GM12878 (cell line): Measurements from ENCODE around the gene CCL23. TPM values are rescaled to one million over a fixed set of nuclear protein-coding genes. Genes with fewer than 3 reads are reported as not detected.

Source experiments
- ATAC-seq: fragments of 200-7000 bp; cut with Tn5 transposase; 3 replicates; pipeline ENCODE4 v1.9.1; 2020; ENCODE audit warnings: mild to moderate bottlenecking, moderate library complexity
- Bru-seq: library from RNA; stranded (reverse); fragments of 400-500 nt; gene quantifications from one replicate; lab custom pipeline; 2021; lab: Mats Ljungman, UMichigan
- BruChase-seq, 2 experiments: library from RNA; stranded (reverse); fragments of 400-500 nt; gene quantifications; one replicate each; lab custom pipeline; 2021; lab: Mats Ljungman, UMichigan
- BruUV-seq: library from RNA; stranded (reverse); fragments of 400-500 nt; replicated peaks from 2 replicates; lab custom pipeline; 2021; lab: Mats Ljungman, UMichigan
- CTCF ChIA-PET: fragments of 300-600 bp; sonication (Branson Sonifier 250); formaldehyde crosslinking; extraction: SDS; loops from one replicate; lab custom pipeline; 2021; ENCODE audit warnings: inconsistent platforms; lab: Yijun Ruan, JAX
- POLR2A ChIA-PET: fragments of 350-600 bp; formaldehyde crosslinking; extraction: SDS; loops from one replicate; lab custom pipeline; 2021; ENCODE audit warnings: inconsistent platforms; lab: Charles Lee
- RAD21 ChIA-PET: fragments of 300-600 bp; sonication (Branson Sonifier 250); formaldehyde crosslinking; loops from one replicate; lab custom pipeline; 2023; ENCODE audit warnings: antibody characterized with exemption; ENCODE audit not compliant: unreplicated experiment; lab: Charles Lee
- SMC1A ChIA-PET: fragments of 300-600 bp; sonication (Branson Sonifier 250); formaldehyde crosslinking; loops from one replicate; lab custom pipeline; 2023; ENCODE audit not compliant: unreplicated experiment, uncharacterized antibody; lab: Charles Lee
- DNase-seq: peaks from one replicate; pipeline ENCODE4 v3.0.0-alpha.2; 2011; ENCODE audit warnings: low read depth, low spot score
- FAIRE-seq: peaks from 3 replicates; lab custom pipeline; 2011; peaks lifted over from hg19 to GRCh38; lab: Jason Lieb, UNC
- H2AFZ ChIP-seq: 2 replicates; pipeline ENCODE4 v1.6.0; 2011; ENCODE audit warnings: low read depth, low read length, control low read depth; ENCODE audit not compliant: control insufficient read depth
- H3K27ac ChIP-seq: 2 replicates; pipeline ENCODE4 v1.5.1; 2011; ENCODE audit warnings: control low read depth; ENCODE audit not compliant: control insufficient read depth, insufficient read depth
- H3K27me3 ChIP-seq, 2 experiments: replicated peaks in 1 of 2; 2 replicates each; pipeline versions ENCODE4 v1.6.0 to v1.6.1; 2011; ENCODE audit warnings: low read length in 1 of 2; ENCODE audit not compliant: control insufficient read depth in 2 of 2, insufficient read depth in 2 of 2
- H3K36me3 ChIP-seq, 2 experiments: 2 replicates each; pipeline ENCODE4 v1.5.1; 2011; ENCODE audit warnings: low read length in 1 of 2; ENCODE audit not compliant: control insufficient read depth in 2 of 2, insufficient read depth in 2 of 2
- H3K4me1 ChIP-seq: 2 replicates; pipeline ENCODE4 v1.6.1; 2011; ENCODE audit warnings: mild to moderate bottlenecking, low read length, moderate library complexity, mixed read lengths; ENCODE audit not compliant: control insufficient read depth, insufficient read depth
- H3K4me2 ChIP-seq: 2 replicates; pipeline ENCODE4 v1.6.0; 2011; ENCODE audit warnings: control low read depth; ENCODE audit not compliant: control insufficient read depth, insufficient read depth
- H3K4me3 ChIP-seq: fragments of 200-600 bp; sonication (generic); 2 replicates; pipeline ENCODE4 v1.5.1; 2016
- H3K79me2 ChIP-seq: 2 replicates; pipeline ENCODE4 v1.6.0; 2011; ENCODE audit warnings: low read length; ENCODE audit not compliant: control insufficient read depth, insufficient read depth
- H3K9ac ChIP-seq: 2 replicates; pipeline ENCODE4 v1.8.0; 2011; ENCODE audit warnings: low read length, control low read depth, mixed read lengths; ENCODE audit not compliant: control insufficient read depth, insufficient read depth
- H3K9me3 ChIP-seq: replicated peaks from 3 replicates; pipeline ENCODE4 v1.5.1; 2011; ENCODE audit warnings: mild to moderate bottlenecking, low read length; ENCODE audit not compliant: control insufficient read depth, insufficient read depth
- H4K20me1 ChIP-seq: 2 replicates; pipeline ENCODE4 v1.6.0; 2011; ENCODE audit not compliant: control insufficient read depth, insufficient read depth
- NR2F1 ChIP-seq: fragments of 450-650 bp; conservative IDR thresholded peaks from 2 replicates; pipeline ENCODE4 v1.6.1; 2017; ENCODE audit warnings: mild to moderate bottlenecking
- SUZ12 ChIP-seq: fragments of 200-600 bp; sonication (generic); IDR thresholded peaks from one replicate; pipeline ENCODE4 v1.6.1; 2018; ENCODE audit warnings: antibody characterized with exemption, mild to moderate bottlenecking; ENCODE audit not compliant: unreplicated experiment
- WGBS: methylation state at CpG from one replicate; pipeline ENCODE4 v1.1.6; 2016; ENCODE audit warnings: low lambda C conversion rate; ENCODE audit not compliant: insufficient replicate concordance, insufficient coverage; ENCODE audit errors: missing lambda C conversion rate; 5-methylcytosine and 5-hydroxymethylcytosine counted together
- in situ Hi-C: fragments of 300-500 bp; cut with MboI; formaldehyde crosslinking; loops from 9 replicates; pipeline ENCODE4 v1.14.3; 2018; ENCODE audit warnings: mixed read lengths
- intact Hi-C: fragments of 100-400 bp; cut with micrococcal nuclease; formaldehyde crosslinking; loops from one replicate; pipeline ENCODE4 v1.14.2; 2022; ENCODE audit not compliant: unreplicated experiment
- long read RNA-seq, 2 experiments: library from polyadenylated mRNA; unstranded; transcript quantifications; one replicate each; pipeline ENCODE4 v2.0.0, GENCODE V29; 2019 to 2020
- polyA minus RNA-seq, 3 experiments: library from RNA; depleted of rRNA, polyadenylated mRNA; stranded (reverse); fragments of >200 nt; gene quantifications; 2 replicates each; pipeline ENCODE4 v1.2.3, GENCODE V29; 2011
- polyA plus RNA-seq, 11 experiments: library from polyadenylated mRNA; depleted of rRNA in 4 of 11; unstranded in 6 of 11; stranded (reverse) in 5 of 11; fragments of >200 nt; fragmentation: Nextera tagmentation in 4 of 11; fragmentation: Illumina TruSeq in 1 of 11; extraction: Ambion mirVana in 4 of 11; extraction: Trizol in 1 of 11; gene quantifications; 1 replicate in 1 of 11; 2 replicates in 10 of 11; pipeline versions ENCODE4 v1.2.1 to v1.2.3, GENCODE V29; 2011 to 2016; ENCODE audit warnings: inconsistent platforms in 2 of 11, missing spikeins in 2 of 11, low read depth in 1 of 11
- total RNA-seq, 4 experiments: library from RNA; depleted of rRNA in 3 of 4; stranded (reverse); fragments of >200 nt in 3 of 4; fragmentation: Illumina TruSeq in 1 of 4; extraction: Trizol in 1 of 4; gene quantifications; 2 replicates each; pipeline versions ENCODE4 v1.2.1 to v1.2.3, GENCODE V29; 2013 to 2021

CCL23 gene, protein sequence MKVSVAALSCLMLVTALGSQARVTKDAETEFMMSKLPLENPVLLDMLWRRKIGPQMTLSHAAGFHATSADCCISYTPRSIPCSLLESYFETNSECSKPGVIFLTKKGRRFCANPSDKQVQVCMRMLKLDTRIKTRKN
- not detected in 2 replicates for total RNA-seq (2013; cell fraction: nucleolus; rRNA removed)
- total RNA-seq (2014; rRNA removed) (0.22 and 0.40 TPM in 2 replicates), total RNA-seq (2014; rRNA removed; fragmentation: Illumina TruSeq; extraction: Trizol) (not detected in 2 replicates), total RNA-seq (2021) (not detected in 2 replicates), polyA plus RNA-seq (2011; rRNA removed) (0.62 and 1.0 TPM in 2 replicates), polyA plus RNA-seq (2014; fragmentation: Illumina TruSeq; extraction: Trizol) (0.15 TPM in 1 of 2 replicates, not detected in the other), polyA plus RNA-seq (2014; fragmentation: Nextera tagmentation; extraction: Ambion mirVana) (under 1 TPM in 1 of 2 experiments, not detected in 1; 0.42 TPM), polyA plus RNA-seq (2014; rRNA removed) (0.18 TPM in 1 of 2 replicates, not detected in the other), polyA plus RNA-seq (2016; fragmentation: Nextera tagmentation; extraction: Ambion mirVana) (not detected), polyA minus RNA-seq (2011; rRNA and poly(A)+ RNA removed) (0.80 TPM in 1 of 2 replicates, not detected in the other), Bru-seq, nascent RNA (not detected), BruChase-seq, experiment 1, labeled RNA remaining after a 6-hour chase (not detected), BruChase-seq, experiment 2, labeled RNA remaining after a 2-hour chase (not detected)
- polyA plus RNA-seq (2011; ENCODE audit: low read depth), result not detected
- 1.0 and 2.2 TPM in 2 replicates for polyA plus RNA-seq (2011; cell fraction: cytosol; rRNA removed)
- polyA plus RNA-seq (2011; cell fraction: nucleus; rRNA removed), result 0.58 TPM in 1 of 2 replicates, not detected in the other
- polyA plus RNA-seq (2012), result not detected in 2 replicates
- polyA minus RNA-seq (2011; cell fraction: cytosol; rRNA and poly(A)+ RNA removed), result not detected in 2 replicates
- polyA minus RNA-seq (2011; cell fraction: nucleus; rRNA and poly(A)+ RNA removed), result not detected in 2 replicates
- long read RNA-seq, experiment 1, result 0 reads
- long read RNA-seq, experiment 2, result 0 reads

DNA sequence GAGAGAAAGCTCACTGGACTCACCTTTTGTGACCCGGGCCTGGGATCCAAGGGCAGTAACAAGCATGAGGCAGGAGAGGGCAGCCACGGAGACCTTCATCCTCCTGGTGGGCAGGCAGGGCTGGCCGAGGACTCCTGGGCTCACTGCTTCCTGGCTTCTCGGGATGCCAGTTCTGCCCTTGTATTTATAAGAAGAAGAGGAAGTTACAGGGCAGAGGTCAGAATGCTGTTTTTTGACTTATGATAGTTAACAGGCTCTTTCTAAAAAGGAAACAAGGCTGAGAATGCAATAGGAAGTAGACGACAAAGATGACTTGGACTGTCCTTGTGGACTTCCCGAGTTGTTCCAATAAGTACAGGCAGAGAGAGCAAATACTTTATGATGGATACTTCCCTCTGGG is at the start of gene CCL23:
Gene CCL23 (minus strand): TSS at position 174 of the 400 bp plus-strand sequence. CDS start 75 bp downstream, at position 99.
- H3K4me2 ChIP-seq, result no peak within 1 kb of the TSS
- ATAC-seq (no peak), FAIRE-seq (no peak), DNase-seq (no peak)
- RAD21 ChIA-PET, result interaction anchor here (1.3 kb wide), 1 partner anchor 56 kb away, joined by 8 read pairs; no protein-coding TSS in a partner anchor
- intact Hi-C loops (no loop called here), in situ Hi-C loops (no loop called here)
- SMC1A ChIA-PET, result interaction anchor here (0.9 to 2.0 kb wide), 9 partner anchors 8 to 115 kb away, joined by 3 to 7 read pairs (median 4); no protein-coding TSS in a partner anchor
- CTCF ChIA-PET, result interaction anchor here (0.5 to 1.8 kb wide), 4 partner anchors 12 to 1640 kb away, joined by 3 to 6 read pairs (median 5); no protein-coding TSS in a partner anchor
- no peak within 1 kb of the TSS for H3K27ac ChIP-seq
- H3K9ac ChIP-seq, result no peak within 1 kb of the TSS
- no peaks in the 10 kb centered on the region; a peak in 1 of 4 replicates for H3K27me3 ChIP-seq
- no peaks in the 10 kb centered on the region for H3K79me2 ChIP-seq
- no peaks in the 10 kb centered on the region for H3K36me3 ChIP-seq
- no peaks in the 10 kb centered on the region for H4K20me1 ChIP-seq
- no peaks in the 10 kb centered on the region for H3K4me1 ChIP-seq
- no peak within 1 kb of the TSS for H2AFZ ChIP-seq
- 11% methylated on average over 6 of the region's 6 CpGs for WGBS
- no peak within 1 kb of the TSS for H3K4me3 ChIP-seq
- no peaks in the 10 kb centered on the region; the same call in 2 of the 3 replicates for H3K9me3 ChIP-seq
- no TSS peak for BruUV-seq
- POLR2A ChIA-PET, result no interaction called here
- peak; percentile 62; the same call in 1 of the 2 replicates for TF ChIP-seq NR2F1
- no peak for TF ChIP-seq SUZ12
